Mucosa of descending colon (tissue), 3 donors: ENCODE data around the gene ISCA2. TPM values are rescaled to one million over a fixed set of nuclear protein-coding genes. Genes with fewer than 3 reads are reported as not detected.

Source experiments
- ATAC-seq: fragments of 200-7000 bp; cut with Tn5 transposase; one replicate; pipeline ENCODE4 v1.9.1; 2020; ENCODE audit warnings: mild to moderate bottlenecking, moderate library complexity
- DNase-seq, 3 donors: peaks; one replicate each; pipeline ENCODE4 v3.0.0-alpha.2; 2020
- H3K36me3 ChIP-seq: fragments of 200-600 bp; one replicate; pipeline ENCODE4 v1.8.0; 2021; ENCODE audit warnings: low read depth, mild to moderate bottlenecking
- H3K4me1 ChIP-seq: fragments of 200-600 bp; one replicate; pipeline ENCODE4 v1.8.0; 2021; ENCODE audit warnings: low read depth, mild to moderate bottlenecking
- H3K4me3 ChIP-seq: fragments of 200-600 bp; one replicate; pipeline ENCODE4 v1.8.0; 2021; ENCODE audit warnings: mild to moderate bottlenecking
- H3K9me3 ChIP-seq: fragments of 200-600 bp; one replicate; pipeline ENCODE4 v1.8.0; 2021; ENCODE audit warnings: mild to moderate bottlenecking
- intact Hi-C, 2 donors: fragments of 100-400 bp; cut with DNase I in 1 of 2; cut with micrococcal nuclease in 1 of 2; formaldehyde crosslinking; loops; one replicate each; pipeline versions ENCODE4 v1.11.0 to v1.11.1; 2022; cut with DNase I, micrococcal nuclease
- total RNA-seq, 3 donors: library from RNA; stranded (reverse); fragmentation: NEBNext Ultra II Directional in 2 of 3; extraction: Animal tissue kit (Norgen Biotek cat#: 25700) in 2 of 3; gene quantifications; one replicate each; pipeline versions ENCODE4 v1.2.1 to v1.2.4, GENCODE V29; 2021 to 2023
- TF ChIP-seq, protein P1 (sequence below): fragments of 200-600 bp; IDR thresholded peaks from one replicate; pipeline ENCODE4 v1.8.0; 2022; ENCODE audit warnings: antibody characterized with exemption, mild to moderate bottlenecking
- donor health status: DM: no; HTN: no; CAD: no; lungs with moderate emphysema.
- donor health status: DM: no; HTN: no; CAD: no.
- donor health status: DM: no; HTN: yes; CAD: no.

Gene ISCA2
- total RNA-seq, 3 donors from 2014 or later = 22.4 to 36.1 (median 30.0) TPM

DNA sequence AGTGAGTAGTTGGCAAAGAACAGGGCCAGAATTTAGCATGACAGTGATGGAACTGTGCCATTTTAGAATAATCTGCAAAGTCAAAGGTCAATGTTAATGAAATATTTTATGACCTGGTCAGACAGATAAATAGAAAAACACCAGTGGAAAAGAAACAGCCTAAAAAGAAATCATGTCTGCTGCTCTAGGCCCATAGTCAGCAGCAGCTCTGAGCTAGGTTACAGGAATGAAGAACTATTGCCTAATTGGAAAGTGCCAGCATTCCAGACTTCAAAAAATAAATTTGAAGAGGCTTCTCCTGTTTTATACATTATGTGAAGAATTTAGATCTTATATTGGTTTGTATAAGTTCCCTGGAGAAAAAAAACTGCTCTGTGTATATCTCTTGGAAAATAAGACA lies 10.2 kb upstream of the ISCA2 start:
- no peak for DNase-seq
- intact Hi-C loops = no loop called here

DNA sequence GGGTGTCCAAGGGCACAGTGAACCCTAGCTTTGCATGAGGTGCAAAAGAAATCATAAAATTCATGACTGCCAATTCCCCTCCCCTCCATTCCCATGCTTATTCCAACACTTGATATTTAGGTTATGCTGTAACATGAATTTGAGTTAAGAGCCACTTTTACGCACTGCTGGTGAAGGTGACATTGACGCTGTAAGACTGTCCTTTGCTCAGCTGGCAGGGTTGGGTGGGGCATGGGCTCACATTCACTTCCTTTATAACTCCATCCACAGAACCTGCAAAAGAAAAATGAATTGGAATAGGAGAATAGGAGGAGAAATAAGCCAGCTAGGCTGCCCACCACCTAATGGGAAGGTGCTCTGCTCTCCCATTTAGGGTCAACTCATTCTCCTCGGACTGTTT lies 7.4 kb upstream of the ISCA2 start:
- H3K36me3 ChIP-seq = no peaks in the 10 kb centered on the region
- ATAC-seq = peak; percentile 48
- no peak overlapping the region for H3K4me3 ChIP-seq
- H3K9me3 ChIP-seq = no peaks in the 10 kb centered on the region
- TF ChIP-seq, protein P1, sequence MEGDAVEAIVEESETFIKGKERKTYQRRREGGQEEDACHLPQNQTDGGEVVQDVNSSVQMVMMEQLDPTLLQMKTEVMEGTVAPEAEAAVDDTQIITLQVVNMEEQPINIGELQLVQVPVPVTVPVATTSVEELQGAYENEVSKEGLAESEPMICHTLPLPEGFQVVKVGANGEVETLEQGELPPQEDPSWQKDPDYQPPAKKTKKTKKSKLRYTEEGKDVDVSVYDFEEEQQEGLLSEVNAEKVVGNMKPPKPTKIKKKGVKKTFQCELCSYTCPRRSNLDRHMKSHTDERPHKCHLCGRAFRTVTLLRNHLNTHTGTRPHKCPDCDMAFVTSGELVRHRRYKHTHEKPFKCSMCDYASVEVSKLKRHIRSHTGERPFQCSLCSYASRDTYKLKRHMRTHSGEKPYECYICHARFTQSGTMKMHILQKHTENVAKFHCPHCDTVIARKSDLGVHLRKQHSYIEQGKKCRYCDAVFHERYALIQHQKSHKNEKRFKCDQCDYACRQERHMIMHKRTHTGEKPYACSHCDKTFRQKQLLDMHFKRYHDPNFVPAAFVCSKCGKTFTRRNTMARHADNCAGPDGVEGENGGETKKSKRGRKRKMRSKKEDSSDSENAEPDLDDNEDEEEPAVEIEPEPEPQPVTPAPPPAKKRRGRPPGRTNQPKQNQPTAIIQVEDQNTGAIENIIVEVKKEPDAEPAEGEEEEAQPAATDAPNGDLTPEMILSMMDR = no peak
- DNase-seq = peak in 1 of 3 donors; percentile 33
- H3K4me1 ChIP-seq = no peaks in the 10 kb centered on the region
- intact Hi-C loops = no loop called here

More for the DNA sequence above, 10.2 kb upstream of the ISCA2 start:
- no peak overlapping the region for H3K4me3 ChIP-seq
- H3K9me3 ChIP-seq = no peaks in the 10 kb centered on the region
- TF ChIP-seq, protein P1 = no peak
- no peak for ATAC-seq
- no peaks in the 10 kb centered on the region for H3K36me3 ChIP-seq
- no peaks in the 10 kb centered on the region for H3K4me1 ChIP-seq

DNA sequence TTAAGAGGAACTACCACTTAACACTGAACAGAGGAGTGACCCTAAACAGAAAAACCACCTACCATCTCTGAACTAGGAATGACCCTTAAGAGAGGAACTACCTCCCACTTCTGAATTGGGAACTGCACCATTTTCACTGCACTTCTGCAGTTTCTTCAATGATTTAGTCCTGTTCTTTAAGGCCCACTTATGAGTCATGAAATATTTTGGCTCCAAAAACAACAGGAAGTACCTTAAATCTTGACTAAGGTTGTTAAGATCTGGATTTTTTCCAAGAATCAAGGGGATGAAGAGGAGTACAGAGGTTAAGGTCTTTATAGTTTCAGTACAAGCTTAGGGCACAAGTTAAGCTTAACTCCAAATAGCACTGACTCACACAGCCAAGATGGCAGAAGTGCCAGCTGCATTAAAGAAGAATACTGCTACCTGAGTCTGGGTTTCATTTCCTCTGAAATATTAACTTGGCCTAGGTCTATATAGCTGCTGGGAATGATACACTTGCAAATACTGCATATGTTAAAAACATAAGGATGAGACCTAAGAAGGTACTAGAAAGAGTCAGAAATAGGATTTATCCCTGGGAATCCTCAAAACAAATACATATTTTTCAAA lies 4.7 kb upstream of the ISCA2 start:
- H3K36me3 ChIP-seq = no peaks in the 10 kb centered on the region
- H3K4me3 ChIP-seq = no peak overlapping the region
- TF ChIP-seq, protein P1 = no peak
- no peak for DNase-seq
- H3K9me3 ChIP-seq = no peaks in the 10 kb centered on the region
- intact Hi-C loops = no loop called here
- H3K4me1 ChIP-seq = peaks cover 10% of the 10 kb centered on the region
- ATAC-seq = no peak

DNA sequence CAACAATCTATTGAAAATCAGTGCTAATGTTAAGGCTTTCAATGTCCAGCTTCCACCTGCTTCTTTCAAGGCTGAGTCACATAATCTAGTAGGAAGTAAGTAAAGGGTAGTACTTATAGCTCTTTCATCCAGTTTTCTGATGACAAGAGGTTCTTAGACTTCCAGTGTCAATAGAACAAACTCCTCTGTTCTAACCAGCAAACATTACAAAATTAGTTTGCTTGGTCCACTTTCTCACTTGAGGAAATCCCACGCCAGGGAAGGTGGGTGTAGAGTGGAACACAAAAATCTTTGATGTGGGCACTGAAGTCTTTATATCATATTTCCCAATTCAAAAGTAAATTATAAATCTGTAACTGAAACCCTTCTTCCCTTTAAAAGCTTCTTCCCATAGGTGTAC lies 3.1 kb upstream of the ISCA2 start:
- TF ChIP-seq, protein P1 = no peak

DNA sequence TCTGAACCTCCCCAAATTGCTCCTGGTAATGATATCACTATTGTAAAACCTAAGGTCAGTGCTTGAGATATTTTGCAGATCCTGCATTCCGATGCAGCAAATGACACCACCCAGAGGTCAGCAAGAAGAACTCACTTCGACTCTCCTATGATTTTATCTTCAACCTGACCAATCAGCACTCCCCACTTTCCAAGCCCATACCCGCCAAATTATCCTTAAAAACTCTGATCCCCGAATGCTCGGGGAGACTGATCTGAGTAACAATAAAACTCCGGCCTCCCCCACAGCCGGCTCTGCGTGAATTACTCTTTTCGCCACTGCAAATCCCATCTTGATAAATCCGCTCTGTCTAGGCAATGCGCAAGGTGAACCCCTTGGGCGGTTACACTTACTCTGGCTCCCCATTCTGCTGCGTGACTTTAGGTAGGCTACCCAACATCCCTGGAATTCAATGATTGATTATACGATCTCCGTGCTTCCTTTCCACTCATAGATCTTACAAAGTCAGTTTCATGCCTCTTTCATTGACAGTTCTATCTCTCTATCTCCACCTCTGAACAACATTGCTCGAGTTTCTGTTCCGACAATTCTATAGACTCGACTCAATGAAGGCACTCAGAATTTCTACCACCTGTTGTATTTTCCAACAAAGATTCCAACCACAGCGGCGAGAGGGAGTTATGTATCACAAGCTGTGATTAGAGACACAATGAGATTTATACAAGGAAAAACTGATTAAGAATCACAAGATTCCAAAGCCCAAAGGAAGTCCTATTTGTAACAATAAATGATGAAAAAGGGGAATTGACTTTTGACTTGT lies 1.4 kb upstream of the ISCA2 start:
- Histone ChIP-seq H3K36me3 (no peaks in the 10 kb centered on the region), H3K4me1 (peaks cover 18% of the 10 kb centered on the region)
- ATAC-seq = no peak

More for the DNA sequence above, 3.1 kb upstream of the ISCA2 start:
- Histone ChIP-seq H3K9me3 (no peaks in the 10 kb centered on the region), H3K4me1 (peaks cover 18% of the 10 kb centered on the region), H3K36me3 (no peaks in the 10 kb centered on the region), H3K4me3 (no peak overlapping the region)
- DNase-seq (no peak), ATAC-seq (no peak)
- intact Hi-C loops = no loop called here

More for the DNA sequence above, 1.4 kb upstream of the ISCA2 start:
- Histone ChIP-seq H3K9me3 (no peaks in the 10 kb centered on the region), H3K4me3 (peak overlapping the region; percentile 25)
- intact Hi-C loops = no loop called here
- DNase-seq = peak in 1 of 3 donors; percentile 34
- TF ChIP-seq, protein P1 = no peak
